Cardiac fibroblast (primary cell): ENCODE measurements around the gene CPNE2.

Experiments used
- DNase-seq, 2 donors: peaks; one replicate each; pipeline versions ENCODE4 v3.0.0 to v3.0.0-alpha.2; 2010; ENCODE audit warnings: low read depth in 2 of 2
- H3K4me3 ChIP-seq, 2 donors: replicated peaks in 1 of 2; 1 replicate in 1 of 2; 2 replicates in 1 of 2; pipeline ENCODE4 v1.5.1; 2011; ENCODE audit warnings: low read depth in 2 of 2, low read length in 2 of 2, mild to moderate bottlenecking in 2 of 2, moderate library complexity in 1 of 2
- TF ChIP-seq, protein P1 (sequence below): IDR thresholded peaks from one replicate; pipeline ENCODE4 v1.5.1; 2011; ENCODE audit warnings: low read depth, mild to moderate bottlenecking, low read length, inconsistent platforms

CPNE2 gene

DNA sequence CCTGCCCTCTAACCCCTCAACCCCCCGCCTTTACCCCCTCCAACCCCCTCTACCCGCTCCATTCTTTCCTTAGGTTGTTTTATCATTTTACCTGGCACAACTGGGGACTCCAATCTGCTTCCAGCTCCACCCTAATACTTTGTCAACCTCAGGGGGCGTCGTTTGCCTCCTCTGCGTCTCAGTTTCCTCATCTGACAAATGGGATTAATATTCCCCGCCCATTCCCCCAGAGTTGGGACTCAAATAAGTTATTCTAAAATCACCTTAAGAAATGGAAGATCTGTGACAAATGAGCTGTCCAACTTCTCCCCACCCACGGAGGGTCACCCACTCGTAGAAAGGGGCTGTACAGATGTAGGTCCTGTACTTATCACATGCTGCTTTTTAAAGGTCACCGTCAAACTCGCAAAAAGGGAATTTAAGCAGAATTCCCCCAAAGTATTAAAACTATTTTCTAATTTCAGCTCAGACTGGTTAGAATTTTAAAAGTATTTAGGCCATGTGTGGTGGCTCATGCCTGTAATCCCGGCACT is 40.6 kb upstream of the CPNE2 start:
- TF ChIP-seq, protein P1, sequence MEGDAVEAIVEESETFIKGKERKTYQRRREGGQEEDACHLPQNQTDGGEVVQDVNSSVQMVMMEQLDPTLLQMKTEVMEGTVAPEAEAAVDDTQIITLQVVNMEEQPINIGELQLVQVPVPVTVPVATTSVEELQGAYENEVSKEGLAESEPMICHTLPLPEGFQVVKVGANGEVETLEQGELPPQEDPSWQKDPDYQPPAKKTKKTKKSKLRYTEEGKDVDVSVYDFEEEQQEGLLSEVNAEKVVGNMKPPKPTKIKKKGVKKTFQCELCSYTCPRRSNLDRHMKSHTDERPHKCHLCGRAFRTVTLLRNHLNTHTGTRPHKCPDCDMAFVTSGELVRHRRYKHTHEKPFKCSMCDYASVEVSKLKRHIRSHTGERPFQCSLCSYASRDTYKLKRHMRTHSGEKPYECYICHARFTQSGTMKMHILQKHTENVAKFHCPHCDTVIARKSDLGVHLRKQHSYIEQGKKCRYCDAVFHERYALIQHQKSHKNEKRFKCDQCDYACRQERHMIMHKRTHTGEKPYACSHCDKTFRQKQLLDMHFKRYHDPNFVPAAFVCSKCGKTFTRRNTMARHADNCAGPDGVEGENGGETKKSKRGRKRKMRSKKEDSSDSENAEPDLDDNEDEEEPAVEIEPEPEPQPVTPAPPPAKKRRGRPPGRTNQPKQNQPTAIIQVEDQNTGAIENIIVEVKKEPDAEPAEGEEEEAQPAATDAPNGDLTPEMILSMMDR = no peak
- no peak overlapping the region for H3K4me3 ChIP-seq
- no peak for DNase-seq

DNA sequence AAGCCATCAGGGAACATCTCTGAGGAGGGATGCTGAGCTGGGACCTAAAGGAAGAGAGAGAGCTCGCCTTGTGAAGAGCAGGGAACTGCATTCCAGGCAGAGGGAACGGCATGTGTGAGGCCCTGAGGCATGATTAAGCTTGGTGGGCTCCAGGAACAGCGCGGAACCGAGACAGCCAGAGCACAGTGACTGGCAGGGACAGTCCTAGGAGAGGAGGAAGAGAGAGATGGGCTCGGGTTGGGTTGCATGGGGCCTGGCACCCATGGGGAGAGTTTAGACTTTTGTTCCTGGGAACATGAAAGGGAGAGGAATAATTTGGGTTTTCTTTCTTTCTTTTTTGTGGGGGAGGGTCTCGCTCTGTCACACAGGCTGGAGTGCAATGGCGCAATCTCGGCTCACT is 39.2 kb upstream of the CPNE2 start:
- TF ChIP-seq, protein P1 = no peak
- DNase-seq = no peak
- no peak overlapping the region for H3K4me3 ChIP-seq

DNA sequence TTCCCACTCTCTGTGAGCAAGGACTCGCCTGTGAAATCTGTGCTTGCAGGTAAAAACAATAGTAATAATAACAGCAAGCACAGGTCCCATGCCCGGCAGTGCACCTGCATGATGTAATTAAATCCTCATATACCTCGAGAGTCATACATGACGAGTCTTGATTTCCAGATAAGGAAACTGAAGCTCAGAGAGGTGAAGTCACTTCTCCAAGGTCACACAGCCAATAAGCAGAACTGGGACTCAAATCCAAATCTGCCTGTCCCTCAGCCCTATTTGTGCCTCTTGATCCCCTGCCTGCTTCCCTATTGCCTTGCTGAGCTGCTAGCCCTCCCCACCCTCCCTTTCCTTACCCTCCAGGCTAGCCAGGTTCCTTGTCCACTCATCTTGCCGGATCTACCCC is 38.0 kb upstream of the CPNE2 start:
- H3K4me3 ChIP-seq = no peak overlapping the region
- TF ChIP-seq, protein P1 = no peak
- DNase-seq = no peak

DNA sequence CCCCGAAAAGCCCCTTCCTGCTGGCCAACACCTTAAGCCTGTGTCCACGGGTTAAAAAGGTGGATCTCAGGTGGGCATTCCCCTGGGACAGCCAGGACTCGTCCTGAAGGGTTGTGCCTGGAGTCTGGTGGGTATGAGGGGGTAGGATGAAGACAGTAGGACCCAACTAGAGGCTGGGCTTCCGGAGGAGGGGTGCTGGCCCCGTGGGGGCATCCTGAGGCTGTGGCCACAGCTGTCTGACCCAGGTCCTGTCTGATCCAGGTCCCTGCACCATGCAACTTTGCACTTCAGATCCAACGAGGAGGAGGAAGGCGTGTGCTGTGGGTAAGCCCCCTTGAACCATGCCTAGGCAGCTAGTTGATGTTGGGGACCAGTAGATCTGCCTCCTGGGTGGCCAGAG is 37.6 kb upstream of the CPNE2 start:
- TF ChIP-seq, protein P1 = no peak
- H3K4me3 ChIP-seq = no peak overlapping the region
- no peak for DNase-seq

DNA sequence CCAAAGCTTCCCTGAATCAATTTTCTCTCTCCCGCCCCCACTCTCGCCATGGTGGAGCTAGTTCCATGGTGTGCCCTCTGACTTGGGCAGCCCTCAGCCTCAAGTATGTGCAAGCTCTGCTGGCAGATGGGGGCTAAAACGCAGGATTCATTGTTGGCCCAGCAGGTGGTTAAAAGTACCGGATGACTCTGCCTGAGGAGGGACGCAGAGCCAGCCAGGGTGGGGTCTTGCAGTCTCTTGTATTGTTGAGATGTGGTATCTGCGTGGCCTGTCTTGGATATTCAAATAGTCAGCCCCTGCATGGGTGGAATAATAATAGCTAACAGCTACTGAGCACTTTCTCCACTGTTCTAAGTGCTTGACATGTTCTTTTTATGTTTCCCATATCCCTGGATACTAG is 36.7 kb upstream of the CPNE2 start:
- TF ChIP-seq, protein P1 = no peak
- DNase-seq = no peak
- H3K4me3 ChIP-seq = no peak overlapping the region

DNA sequence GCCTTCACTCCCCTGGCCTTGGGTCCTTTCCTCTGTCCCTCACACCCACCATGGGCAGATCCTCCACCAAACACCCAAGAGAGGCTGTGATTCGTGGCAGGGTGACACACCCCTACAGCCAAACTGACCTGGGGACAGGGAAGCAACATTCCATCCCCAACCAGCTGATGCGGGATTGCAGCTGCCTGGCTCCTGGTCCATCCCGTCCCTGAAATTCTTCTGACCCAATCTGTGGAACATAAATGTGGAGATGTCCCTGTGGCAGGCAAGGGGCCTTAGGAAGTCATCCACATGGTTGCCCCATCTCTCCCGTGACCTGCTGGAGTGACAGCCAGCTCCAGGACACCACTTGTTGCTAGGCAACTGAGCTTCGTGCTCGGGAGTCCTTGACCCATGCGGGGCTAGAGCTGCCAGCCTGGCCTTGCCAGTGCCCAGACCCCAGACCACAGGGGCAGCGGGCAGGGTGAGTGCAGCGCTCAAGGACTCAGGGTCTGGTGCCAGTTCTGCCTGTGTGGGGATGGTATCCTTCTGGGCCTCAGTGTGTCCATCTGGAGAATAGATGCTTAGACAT is 34.0 kb upstream of the CPNE2 start:
- TF ChIP-seq, protein P1 = no peak
- H3K4me3 ChIP-seq = no peak overlapping the region
- DNase-seq = no peak
